ENCODE measurements around the gene GRN.

DNA sequence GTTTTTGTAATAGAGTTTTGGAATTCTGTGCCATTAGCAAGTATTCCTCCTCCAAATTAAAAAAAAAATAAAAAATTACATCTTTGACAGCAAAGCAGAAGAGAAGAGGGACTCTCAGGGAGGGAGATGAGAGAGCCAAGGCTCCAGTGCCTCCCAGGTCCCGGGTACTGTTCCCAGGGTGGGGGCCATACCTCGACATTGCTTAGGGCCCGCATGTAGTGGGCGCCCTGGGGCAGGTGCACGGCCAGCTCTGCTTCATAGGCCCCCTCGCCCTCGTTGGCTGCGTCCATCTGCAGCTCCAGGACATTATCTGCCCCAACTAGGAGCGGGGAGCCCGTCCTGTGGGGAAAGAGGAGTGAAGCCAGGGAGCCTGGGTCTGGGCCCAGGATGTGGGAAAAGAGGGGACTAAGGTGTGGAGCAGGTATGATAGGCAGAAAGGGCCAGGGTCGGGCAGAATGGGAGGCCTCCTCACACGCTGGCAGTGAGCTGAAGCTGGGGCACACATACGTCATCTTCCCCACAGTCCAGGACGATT, 33.1 kb downstream of the GRN start:
- TF ChIP-seq POLR2A (IDR thresholded peaks at IDR 0.05; ENCODE audit: low read depth) = no peak
- TF ChIP-seq, protein P1, sequence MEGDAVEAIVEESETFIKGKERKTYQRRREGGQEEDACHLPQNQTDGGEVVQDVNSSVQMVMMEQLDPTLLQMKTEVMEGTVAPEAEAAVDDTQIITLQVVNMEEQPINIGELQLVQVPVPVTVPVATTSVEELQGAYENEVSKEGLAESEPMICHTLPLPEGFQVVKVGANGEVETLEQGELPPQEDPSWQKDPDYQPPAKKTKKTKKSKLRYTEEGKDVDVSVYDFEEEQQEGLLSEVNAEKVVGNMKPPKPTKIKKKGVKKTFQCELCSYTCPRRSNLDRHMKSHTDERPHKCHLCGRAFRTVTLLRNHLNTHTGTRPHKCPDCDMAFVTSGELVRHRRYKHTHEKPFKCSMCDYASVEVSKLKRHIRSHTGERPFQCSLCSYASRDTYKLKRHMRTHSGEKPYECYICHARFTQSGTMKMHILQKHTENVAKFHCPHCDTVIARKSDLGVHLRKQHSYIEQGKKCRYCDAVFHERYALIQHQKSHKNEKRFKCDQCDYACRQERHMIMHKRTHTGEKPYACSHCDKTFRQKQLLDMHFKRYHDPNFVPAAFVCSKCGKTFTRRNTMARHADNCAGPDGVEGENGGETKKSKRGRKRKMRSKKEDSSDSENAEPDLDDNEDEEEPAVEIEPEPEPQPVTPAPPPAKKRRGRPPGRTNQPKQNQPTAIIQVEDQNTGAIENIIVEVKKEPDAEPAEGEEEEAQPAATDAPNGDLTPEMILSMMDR (IDR thresholded peaks at IDR 0.05) = no peak
- no peak for TF ChIP-seq EP300 (IDR thresholded peaks at IDR 0.05)
